ENCODE measurements around the gene NTNG2.
"Not testable (repeated sequence)": the region's sequence is repeated elsewhere in the genome, so short reads cannot be mapped to it uniquely, and the experiment has no call there.

NTNG2 gene

DNA sequence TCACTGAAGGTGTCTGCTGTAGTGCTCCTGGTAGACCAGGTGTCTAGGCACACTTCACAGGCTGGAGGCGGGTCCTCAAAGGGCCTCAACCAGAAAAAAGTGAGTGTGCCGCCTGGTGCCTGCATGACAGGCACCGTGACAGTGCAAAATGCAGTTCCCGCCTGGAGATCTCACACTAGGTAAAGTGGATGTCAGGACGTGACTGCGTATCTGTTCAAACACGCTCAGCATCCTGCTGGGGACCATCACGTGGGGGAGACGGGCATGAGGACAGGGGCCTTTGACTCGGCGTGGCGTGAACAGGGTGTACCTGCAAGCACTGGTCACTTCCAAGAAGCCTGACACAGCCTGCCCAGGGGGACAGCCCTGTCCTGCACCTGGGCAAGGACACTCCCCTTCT lies 32.3 kb upstream of the NTNG2 start:
- no peaks in the 10 kb centered on the region for H3K4me1 Mint-ChIP-seq
- H3K27me3 Mint-ChIP-seq (ENCODE audit: low read depth), result peaks cover 92% of the 10 kb centered on the region
- no peaks in the 10 kb centered on the region for H3K36me3 Mint-ChIP-seq (ENCODE audit: low read depth)
- TF ChIP-seq, protein P1, sequence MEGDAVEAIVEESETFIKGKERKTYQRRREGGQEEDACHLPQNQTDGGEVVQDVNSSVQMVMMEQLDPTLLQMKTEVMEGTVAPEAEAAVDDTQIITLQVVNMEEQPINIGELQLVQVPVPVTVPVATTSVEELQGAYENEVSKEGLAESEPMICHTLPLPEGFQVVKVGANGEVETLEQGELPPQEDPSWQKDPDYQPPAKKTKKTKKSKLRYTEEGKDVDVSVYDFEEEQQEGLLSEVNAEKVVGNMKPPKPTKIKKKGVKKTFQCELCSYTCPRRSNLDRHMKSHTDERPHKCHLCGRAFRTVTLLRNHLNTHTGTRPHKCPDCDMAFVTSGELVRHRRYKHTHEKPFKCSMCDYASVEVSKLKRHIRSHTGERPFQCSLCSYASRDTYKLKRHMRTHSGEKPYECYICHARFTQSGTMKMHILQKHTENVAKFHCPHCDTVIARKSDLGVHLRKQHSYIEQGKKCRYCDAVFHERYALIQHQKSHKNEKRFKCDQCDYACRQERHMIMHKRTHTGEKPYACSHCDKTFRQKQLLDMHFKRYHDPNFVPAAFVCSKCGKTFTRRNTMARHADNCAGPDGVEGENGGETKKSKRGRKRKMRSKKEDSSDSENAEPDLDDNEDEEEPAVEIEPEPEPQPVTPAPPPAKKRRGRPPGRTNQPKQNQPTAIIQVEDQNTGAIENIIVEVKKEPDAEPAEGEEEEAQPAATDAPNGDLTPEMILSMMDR (IDR thresholded peaks at IDR 0.05; ENCODE audit: unreplicated experiment in 3 of 3), result no peak
- no peak overlapping the region for H3K4me3 Mint-ChIP-seq
- H3K9me3 Mint-ChIP-seq, result no peaks in the 10 kb centered on the region
- H3K27ac Mint-ChIP-seq, result no peak overlapping the region

DNA sequence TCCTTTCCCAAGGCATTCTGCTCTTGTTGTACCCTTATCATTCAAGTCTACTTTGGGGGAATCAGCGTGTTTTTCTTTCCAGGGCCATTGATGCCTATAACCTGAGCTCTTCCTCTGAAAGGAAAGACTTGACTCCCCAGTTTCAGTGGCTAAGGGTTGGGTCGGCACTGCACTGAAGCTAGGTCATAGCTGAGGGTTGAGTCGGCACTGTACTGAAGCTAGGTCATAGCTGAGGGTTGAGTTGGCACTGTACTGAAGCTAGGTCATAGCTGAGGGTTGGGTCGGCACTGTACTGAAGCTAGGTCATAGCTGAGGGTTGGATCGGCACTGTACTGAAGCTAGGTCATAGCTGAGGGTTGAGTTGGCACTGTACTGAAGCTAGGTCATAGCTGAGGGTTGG lies 27.8 kb upstream of the NTNG2 start:
- H3K4me3 Mint-ChIP-seq, H3K9me3 Mint-ChIP-seq: not testable (repeated sequence)

DNA sequence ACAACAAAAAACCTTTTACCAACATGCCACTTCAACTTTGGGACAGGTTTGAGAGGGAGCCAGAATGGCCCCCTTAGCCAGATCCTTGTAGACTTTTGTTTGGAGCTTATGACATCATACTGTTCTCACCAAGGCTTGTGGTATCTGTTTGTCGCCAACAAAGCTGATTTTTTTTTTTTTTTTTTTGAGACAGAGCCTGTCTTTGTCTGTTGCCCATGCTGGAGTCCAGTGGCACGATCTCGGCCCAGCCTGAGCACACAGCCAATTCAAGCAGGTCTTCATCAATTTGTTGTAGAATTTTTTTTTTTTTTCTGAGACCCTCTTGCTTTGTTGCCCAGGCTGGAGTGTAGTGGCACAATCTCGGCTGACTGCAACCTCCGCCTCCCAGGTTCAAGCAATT lies 26.4 kb upstream of the NTNG2 start:
- Mint-ChIP-seq H3K27ac (no peak overlapping the region), H3K36me3 (ENCODE audit: low read depth) (no peaks in the 10 kb centered on the region), H3K4me1 (no peaks in the 10 kb centered on the region), H3K9me3 (no peaks in the 10 kb centered on the region), H3K4me3 (no peak overlapping the region), H3K27me3 (ENCODE audit: low read depth) (peaks cover 78% of the 10 kb centered on the region)
- TF ChIP-seq, protein P1 (IDR thresholded peaks at IDR 0.05; ENCODE audit: unreplicated experiment in 3 of 3), result no peak

More for the DNA sequence above, 27.8 kb upstream of the NTNG2 start:
- H3K36me3 Mint-ChIP-seq (ENCODE audit: low read depth); H3K27ac Mint-ChIP-seq; H3K4me1 Mint-ChIP-seq: not testable (repeated sequence)
- H3K27me3 Mint-ChIP-seq (ENCODE audit: low read depth), result peaks cover 77% of the 10 kb centered on the region

- Mint-ChIP-seq H3K36me3 (ENCODE audit: low read depth) (no peaks in the 10 kb centered on the region), H3K9me3 (no peaks in the 10 kb centered on the region), H3K4me1 (peaks cover 1% of the 10 kb centered on the region), H3K27me3 (ENCODE audit: low read depth) (peaks cover 79% of the 10 kb centered on the region), H3K27ac (no peak overlapping the region), H3K4me3 (no peak overlapping the region)
- TF ChIP-seq, protein P1 (IDR thresholded peaks at IDR 0.05; ENCODE audit: unreplicated experiment in 3 of 3), result no peak
These were observed 25.6 kb upstream of the NTNG2 start for GRCh38 chr9:132136151-132136780.

DNA sequence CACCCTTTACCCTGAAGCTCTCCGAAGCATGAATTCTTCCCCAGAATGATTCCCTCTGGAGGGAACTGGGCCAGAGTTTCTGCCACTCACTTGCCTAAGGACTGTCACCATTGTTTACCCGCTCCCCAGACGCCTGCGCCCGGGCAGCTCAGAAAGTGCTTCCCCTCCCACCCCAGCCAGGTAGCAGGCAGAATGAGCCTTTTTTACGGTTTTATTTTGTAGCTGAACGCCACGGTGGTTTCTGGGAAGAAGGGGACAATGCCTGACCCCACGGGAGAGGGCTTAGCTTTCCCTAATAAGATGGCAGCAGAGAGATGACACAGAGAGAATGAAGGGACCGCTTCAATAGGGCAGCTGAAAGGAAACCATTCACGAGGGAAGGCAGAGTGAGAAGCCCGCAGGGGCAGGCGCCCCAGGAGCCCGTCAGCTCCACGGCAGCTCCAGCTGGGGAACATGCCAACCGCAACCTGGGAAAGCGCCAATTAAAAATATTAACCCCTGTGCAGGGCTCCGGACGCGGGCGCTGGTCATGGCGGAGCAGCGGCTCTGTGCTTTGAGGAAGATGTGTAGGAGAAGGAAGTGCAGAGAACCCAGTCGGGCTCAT lies 20.4 kb upstream of the NTNG2 start:
- TF ChIP-seq, protein P1 (IDR thresholded peaks at IDR 0.05; ENCODE audit: unreplicated experiment in 3 of 3), result no peak
- Mint-ChIP-seq H3K4me3 (peak overlapping the region; percentile 48 to 71 (median 70)), H3K27ac (no peak overlapping the region), H3K27me3 (ENCODE audit: low read depth) (peaks cover 95% of the 10 kb centered on the region), H3K9me3 (no peaks in the 10 kb centered on the region), H3K4me1 (peaks cover 4% of the 10 kb centered on the region), H3K36me3 (ENCODE audit: low read depth) (no peaks in the 10 kb centered on the region)

DNA sequence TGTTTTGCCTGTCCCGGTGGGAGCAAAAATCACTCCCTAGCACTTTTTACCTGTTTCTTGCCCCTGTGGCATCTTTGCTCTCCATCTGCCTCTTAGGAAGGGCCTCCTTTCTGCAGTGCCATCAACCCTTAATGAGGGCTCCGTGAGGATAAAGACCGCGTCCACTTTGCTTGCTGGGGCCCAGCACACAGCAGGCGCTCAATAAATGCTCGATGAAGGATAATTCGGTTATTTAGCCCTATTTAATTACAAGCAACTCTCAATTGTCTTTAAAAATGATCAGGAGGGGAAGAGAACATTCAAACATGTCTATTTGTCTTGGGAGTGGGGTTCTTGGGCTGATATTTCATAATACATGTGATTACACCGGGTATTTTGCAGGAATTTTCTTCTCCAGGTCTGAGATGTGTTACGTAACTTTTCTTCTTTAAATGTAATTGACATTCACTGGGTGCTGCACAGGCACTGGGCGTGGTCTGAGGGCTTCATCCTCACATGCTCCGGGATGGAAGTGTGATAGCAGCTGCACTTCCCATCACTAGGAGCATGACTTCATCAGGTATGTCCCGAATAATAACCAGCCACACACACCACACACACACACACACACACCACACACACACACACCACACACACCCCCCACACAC lies 19.8 kb upstream of the NTNG2 start:
- no peaks in the 10 kb centered on the region for H3K9me3 Mint-ChIP-seq
- H3K36me3 Mint-ChIP-seq (ENCODE audit: low read depth), result no peaks in the 10 kb centered on the region
- H3K27me3 Mint-ChIP-seq (ENCODE audit: low read depth), result peaks cover 96% of the 10 kb centered on the region
- peaks cover 4% of the 10 kb centered on the region for H3K4me1 Mint-ChIP-seq
- H3K4me3 Mint-ChIP-seq, result peak overlapping the region in 1 of 3 experiments; percentile 5
- TF ChIP-seq, protein P1 (IDR thresholded peaks at IDR 0.05; ENCODE audit: unreplicated experiment in 3 of 3), result no peak
- no peak overlapping the region for H3K27ac Mint-ChIP-seq

Data from nephron (organoid).